NB4 (cell line): Measurements from ENCODE around the gene NEXMIF.

Experiments
- CTCF ChIP-seq: IDR thresholded peaks from one replicate; pipeline ENCODE4 v1.5.1; 2012; ENCODE audit warnings: low read depth, low read length
- MYC ChIP-seq: IDR thresholded peaks from 2 replicates; pipeline ENCODE4 v1.6.1; 2011; ENCODE audit warnings: low read depth, low read length
- POLR2A ChIP-seq: IDR thresholded peaks from 2 replicates; pipeline ENCODE4 v1.6.1; 2011; ENCODE audit warnings: mild to moderate bottlenecking; ENCODE audit not compliant: insufficient read length; ENCODE audit errors: extremely low read depth
- TF ChIP-seq, protein P1 (sequence below): IDR thresholded peaks from 2 replicates; pipeline ENCODE4 v1.6.1; 2011; ENCODE audit warnings: low read depth, low read length

GRCh38 chrX:74923942-74924448, 1.3 kb downstream of the NEXMIF start:
- TF ChIP-seq CTCF = no peak
- no peak for TF ChIP-seq POLR2A
- TF ChIP-seq, protein P1, sequence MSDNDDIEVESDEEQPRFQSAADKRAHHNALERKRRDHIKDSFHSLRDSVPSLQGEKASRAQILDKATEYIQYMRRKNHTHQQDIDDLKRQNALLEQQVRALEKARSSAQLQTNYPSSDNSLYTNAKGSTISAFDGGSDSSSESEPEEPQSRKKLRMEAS = no peak
- no peak for TF ChIP-seq MYC
